ENCODE data around the gene DMTF1. TPM values are rescaled to one million over a fixed set of nuclear protein-coding genes. Genes with fewer than 3 reads are reported as not detected.

The DMTF1 gene
- total RNA-seq, 1 experiment from 2014 or later = 77.8 TPM

- Histone ChIP-seq H3K9me3 (replicated peaks) (no peaks in the 10 kb centered on the region), H3K4me1 (peaks cover 5% of the 10 kb centered on the region), H3K4me3 (peak overlapping the region; percentile 71), H3K36me3 (peaks cover 19% of the 10 kb centered on the region), H3K27me3 (no peaks in the 10 kb centered on the region), H3K27ac (peak overlapping the region; percentile 95; the same call in 1 of the 2 replicates)
- DNase-seq = no peak
Measured at GRCh38 chr7:87154166-87154565, 1.9 kb downstream of the DMTF1 start.

- H3K27ac ChIP-seq = no peak overlapping the region
- H3K27me3 ChIP-seq = no peaks in the 10 kb centered on the region
Measured at GRCh38 chr7:87154569-87154968, 2.3 kb downstream of the DMTF1 start.

GRCh38 chr7:87155788-87156187 is 3.5 kb downstream of the DMTF1 start:
- H3K36me3 ChIP-seq = peaks cover 19% of the 10 kb centered on the region
- H3K9me3 ChIP-seq (replicated peaks) = no peaks in the 10 kb centered on the region
- peaks cover 5% of the 10 kb centered on the region for H3K4me1 ChIP-seq
- no peak for DNase-seq
- no peak overlapping the region for H3K27ac ChIP-seq
- no peaks in the 10 kb centered on the region for H3K27me3 ChIP-seq
- no peak overlapping the region for H3K4me3 ChIP-seq

More at GRCh38 chr7:87154569-87154968, 2.3 kb downstream of the DMTF1 start:
- DNase-seq = no peak
- H3K9me3 ChIP-seq (replicated peaks) = no peaks in the 10 kb centered on the region
- peak overlapping the region; percentile 71 for H3K4me3 ChIP-seq
- H3K36me3 ChIP-seq = peaks cover 19% of the 10 kb centered on the region
- peaks cover 5% of the 10 kb centered on the region for H3K4me1 ChIP-seq

GRCh38 chr7:87156709-87157108 is 4.5 kb downstream of the DMTF1 start:
- no peak overlapping the region for H3K4me3 ChIP-seq
- peaks cover 5% of the 10 kb centered on the region for H3K4me1 ChIP-seq
- no peak for DNase-seq
- H3K27me3 ChIP-seq = no peaks in the 10 kb centered on the region
- peaks cover 19% of the 10 kb centered on the region for H3K36me3 ChIP-seq
- H3K27ac ChIP-seq = no peak overlapping the region
- H3K9me3 ChIP-seq (replicated peaks) = no peaks in the 10 kb centered on the region

- Histone ChIP-seq H3K27me3 (no peaks in the 10 kb centered on the region), H3K4me3 (no peak overlapping the region), H3K27ac (no peak overlapping the region), H3K9me3 (replicated peaks) (no peaks in the 10 kb centered on the region), H3K4me1 (peaks cover 5% of the 10 kb centered on the region), H3K36me3 (peaks cover 20% of the 10 kb centered on the region)
- no peak for DNase-seq
Measured at GRCh38 chr7:87159538-87159937, 7.3 kb downstream of the DMTF1 start.

- Histone ChIP-seq H3K4me1 (no peaks in the 10 kb centered on the region), H3K4me3 (no peak overlapping the region), H3K9me3 (replicated peaks) (no peaks in the 10 kb centered on the region), H3K36me3 (peaks cover 41% of the 10 kb centered on the region), H3K27me3 (no peaks in the 10 kb centered on the region), H3K27ac (no peak overlapping the region)
- DNase-seq = no peak
Measured at GRCh38 chr7:87164433-87164832, 12.2 kb downstream of the DMTF1 start.

GRCh38 chr7:87170828-87171227 is 18.6 kb downstream of the DMTF1 start:
- DNase-seq = no peak
- H3K36me3 ChIP-seq = peaks cover 87% of the 10 kb centered on the region
- no peaks in the 10 kb centered on the region for H3K27me3 ChIP-seq
- H3K9me3 ChIP-seq (replicated peaks) = no peaks in the 10 kb centered on the region
- H3K4me3 ChIP-seq = no peak overlapping the region
- H3K4me1 ChIP-seq = no peaks in the 10 kb centered on the region
- no peak overlapping the region for H3K27ac ChIP-seq

- H3K36me3 ChIP-seq = peaks cover 89% of the 10 kb centered on the region
- no peaks in the 10 kb centered on the region for H3K9me3 ChIP-seq (replicated peaks)
- no peak for DNase-seq
- no peak overlapping the region for H3K4me3 ChIP-seq
- no peak overlapping the region for H3K27ac ChIP-seq
- H3K4me1 ChIP-seq = no peaks in the 10 kb centered on the region
- H3K27me3 ChIP-seq = no peaks in the 10 kb centered on the region
Measured at GRCh38 chr7:87171282-87171934, 19.2 kb downstream of the DMTF1 start.

GRCh38 chr7:87173471-87173870 is 21.2 kb downstream of the DMTF1 start:
- Histone ChIP-seq H3K27me3 (no peaks in the 10 kb centered on the region), H3K9me3 (replicated peaks) (no peaks in the 10 kb centered on the region), H3K27ac (no peak overlapping the region), H3K36me3 (peaks cover 79% of the 10 kb centered on the region), H3K4me3 (no peak overlapping the region), H3K4me1 (no peaks in the 10 kb centered on the region)
- no peak for DNase-seq

GRCh38 chr7:87178320-87178719 is 26.1 kb downstream of the DMTF1 start:
- peaks cover 76% of the 10 kb centered on the region for H3K36me3 ChIP-seq
- H3K9me3 ChIP-seq (replicated peaks) = no peaks in the 10 kb centered on the region
- H3K27me3 ChIP-seq = no peaks in the 10 kb centered on the region
- H3K4me3 ChIP-seq = no peak overlapping the region
- DNase-seq = no peak
- H3K4me1 ChIP-seq = no peaks in the 10 kb centered on the region
- no peak overlapping the region for H3K27ac ChIP-seq

GRCh38 chr7:87179180-87179579 is 26.9 kb downstream of the DMTF1 start:
- Histone ChIP-seq H3K36me3 (peaks cover 79% of the 10 kb centered on the region), H3K9me3 (replicated peaks) (no peaks in the 10 kb centered on the region), H3K4me1 (no peaks in the 10 kb centered on the region), H3K4me3 (no peak overlapping the region), H3K27ac (no peak overlapping the region), H3K27me3 (no peaks in the 10 kb centered on the region)
- DNase-seq = no peak

- peaks cover 97% of the 10 kb centered on the region for H3K36me3 ChIP-seq
- no peaks in the 10 kb centered on the region for H3K4me1 ChIP-seq
- DNase-seq = no peak
- H3K27me3 ChIP-seq = no peaks in the 10 kb centered on the region
- no peak overlapping the region for H3K27ac ChIP-seq
- no peaks in the 10 kb centered on the region for H3K9me3 ChIP-seq (replicated peaks)
- no peak overlapping the region for H3K4me3 ChIP-seq
Measured at GRCh38 chr7:87187120-87187519, 34.9 kb downstream of the DMTF1 start.

GRCh38 chr7:87188930-87189329 is 36.7 kb downstream of the DMTF1 start:
- Histone ChIP-seq H3K27me3 (no peaks in the 10 kb centered on the region), H3K4me3 (no peak overlapping the region), H3K27ac (no peak overlapping the region), H3K9me3 (replicated peaks) (no peaks in the 10 kb centered on the region), H3K4me1 (no peaks in the 10 kb centered on the region), H3K36me3 (peaks cover 97% of the 10 kb centered on the region)
- no peak for DNase-seq

GRCh38 chr7:87190783-87191182 is 38.5 kb downstream of the DMTF1 start:
- Histone ChIP-seq H3K4me1 (no peaks in the 10 kb centered on the region), H3K27me3 (no peaks in the 10 kb centered on the region), H3K36me3 (peaks cover 100% of the 10 kb centered on the region), H3K4me3 (no peak overlapping the region), H3K9me3 (replicated peaks) (no peaks in the 10 kb centered on the region), H3K27ac (no peak overlapping the region)
- no peak for DNase-seq

- DNase-seq = no peak
- H3K27ac ChIP-seq = no peak overlapping the region
- H3K9me3 ChIP-seq (replicated peaks) = no peaks in the 10 kb centered on the region
- no peaks in the 10 kb centered on the region for H3K27me3 ChIP-seq
- no peaks in the 10 kb centered on the region for H3K4me1 ChIP-seq
- peaks cover 98% of the 10 kb centered on the region for H3K36me3 ChIP-seq
- H3K4me3 ChIP-seq = no peak overlapping the region
Measured at GRCh38 chr7:87192784-87193487, 40.7 kb downstream of the DMTF1 start.

GRCh38 chr7:87193912-87194311 is 41.7 kb downstream of the DMTF1 start:
- peaks cover 98% of the 10 kb centered on the region for H3K36me3 ChIP-seq
- no peaks in the 10 kb centered on the region for H3K27me3 ChIP-seq
- no peak overlapping the region for H3K27ac ChIP-seq
- no peak for DNase-seq
- H3K4me1 ChIP-seq = no peaks in the 10 kb centered on the region
- no peak overlapping the region for H3K4me3 ChIP-seq
- no peaks in the 10 kb centered on the region for H3K9me3 ChIP-seq (replicated peaks)

Measured in SJCRH30 (cell line).